A549 (cell line): ENCODE data around the gene SSTR3.

Experiments used
- CHD2 ChIP-seq: fragments of 150-350 bp; IDR thresholded peaks from 2 replicates; pipeline ENCODE4 v1.6.1; 2014; ENCODE audit warnings: low read length; ENCODE audit not compliant: partially characterized antibody
- CHD4 ChIP-seq: fragments of 200-600 bp; sonication (generic); IDR thresholded peaks from 2 replicates; pipeline ENCODE4 v1.6.1; 2016; ENCODE audit warnings: antibody characterized with exemption, mild to moderate bottlenecking, borderline replicate concordance
- CTCF ChIP-seq: fragments of >200 bp; sonication (Bioruptor Twin); formaldehyde crosslinking; IDR thresholded peaks from 3 replicates; pipeline ENCODE4 v1.5.1; 2016
- KDM5A ChIP-seq: fragments of 200-600 bp; sonication (generic); IDR thresholded peaks from 2 replicates; pipeline ENCODE4 v1.6.1; 2016; ENCODE audit warnings: antibody characterized with exemption, mild to moderate bottlenecking
- SMC3 ChIP-seq: fragments of >200 bp; sonication (Bioruptor Twin); formaldehyde crosslinking; IDR thresholded peaks from 3 replicates; pipeline ENCODE4 v1.6.1; 2018; ENCODE audit warnings: inconsistent platforms

GRCh38 chr22:37196539-37197450 is 15.5 kb downstream of the SSTR3 start:
- TF ChIP-seq KDM5A = no peak
- TF ChIP-seq CTCF = no peak
- TF ChIP-seq SMC3 = no peak
- no peak for TF ChIP-seq CHD4
- TF ChIP-seq CHD2 = no peak
